Endodermal cell (in vitro differentiated cells): ENCODE results near the gene IPPK. TPM values are rescaled to one million over a fixed set of nuclear protein-coding genes. Genes with fewer than 3 reads are reported as not detected.

Experiments used
- DNase-seq: peaks from one replicate; pipeline ENCODE4 v3.0.0-alpha.2; 2017
- H3K27ac ChIP-seq: 2 replicates; pipeline ENCODE4 v1.5.1; 2013; ENCODE audit warnings: mild to moderate bottlenecking, low read depth, low read length, moderate library complexity
- H3K27me3 ChIP-seq: 2 replicates; pipeline ENCODE4 v1.6.1; 2013; ENCODE audit warnings: mild to moderate bottlenecking, low read length, moderate library complexity; ENCODE audit not compliant: insufficient read depth, control insufficient read depth, poor library complexity, severe bottlenecking
- H3K36me3 ChIP-seq: 2 replicates; pipeline ENCODE4 v1.7.0; 2013; ENCODE audit warnings: mild to moderate bottlenecking, low read length, moderate library complexity; ENCODE audit not compliant: control insufficient read depth, insufficient read depth
- H3K4me1 ChIP-seq: one replicate; pipeline ENCODE4 v1.7.0; 2013; ENCODE audit warnings: low read length; ENCODE audit not compliant: control insufficient read depth, insufficient read depth
- H3K4me3 ChIP-seq: 2 replicates; pipeline ENCODE4 v1.5.1; 2013; ENCODE audit warnings: mild to moderate bottlenecking, low read length, moderate library complexity
- H3K9ac ChIP-seq: 2 replicates; pipeline ENCODE4 v1.6.1; 2013; ENCODE audit warnings: mild to moderate bottlenecking, low read length, moderate library complexity; ENCODE audit not compliant: poor library complexity, severe bottlenecking; ENCODE audit errors: extremely low read depth
- H3K9me3 ChIP-seq: 2 replicates; pipeline ENCODE4 v1.6.1; 2013; ENCODE audit warnings: mild to moderate bottlenecking, low read length, moderate library complexity; ENCODE audit not compliant: control insufficient read depth
- H3K27ac Mint-ChIP-seq: 2 replicates; pipeline ENCODE4 v1.8.0; 2020; ENCODE audit warnings: mixed read lengths
- H3K27me3 Mint-ChIP-seq: 2 replicates; pipeline ENCODE4 v1.8.0; 2021; ENCODE audit warnings: mild to moderate bottlenecking, mixed read lengths; ENCODE audit not compliant: insufficient read depth
- H3K36me3 Mint-ChIP-seq: 2 replicates; pipeline ENCODE4 v1.8.0; 2020; ENCODE audit warnings: low read depth, mixed read lengths
- H3K4me1 Mint-ChIP-seq: 2 replicates; pipeline ENCODE4 v1.8.0; 2020; ENCODE audit warnings: mixed read lengths
- H3K4me3 Mint-ChIP-seq: 2 replicates; pipeline ENCODE4 v1.8.0; 2020; ENCODE audit warnings: mild to moderate bottlenecking, moderate library complexity, mixed read lengths
- H3K9me3 Mint-ChIP-seq: 2 replicates; pipeline ENCODE4 v1.8.0; 2020; ENCODE audit warnings: mild to moderate bottlenecking, mixed read lengths
- WGBS, 2 experiments: methylation state at CpG; one replicate each; pipeline versions ENCODE4 v1.1.5 to v1.1.7; 2013; ENCODE audit warnings: missing lambda C conversion rate in 2 of 2, mixed read lengths in 1 of 2; ENCODE audit not compliant: insufficient coverage in 1 of 2, insufficient read length in 1 of 2; 5-methylcytosine and 5-hydroxymethylcytosine counted together
- total RNA-seq, 2 donors: library from RNA; stranded (reverse); fragmentation: NEBNext Ultra II Directional in 1 of 2; extraction: Animal tissue kit (Norgen Biotek cat#: 25700) in 1 of 2; gene quantifications; 2 replicates in 1 of 2; 3 replicates in 1 of 2; pipeline ENCODE4 v1.2.1, GENCODE V29; 2021
- TF ChIP-seq, protein P1 (sequence below): fragments of 200-600 bp; sonication (generic); conservative IDR thresholded peaks from 2 replicates; pipeline ENCODE4 v1.5.0; 2021; ENCODE audit warnings: antibody characterized with exemption, mild to moderate bottlenecking

IPPK gene
- total RNA-seq, 2 donors from 2014 or later = 9.3 TPM

DNA sequence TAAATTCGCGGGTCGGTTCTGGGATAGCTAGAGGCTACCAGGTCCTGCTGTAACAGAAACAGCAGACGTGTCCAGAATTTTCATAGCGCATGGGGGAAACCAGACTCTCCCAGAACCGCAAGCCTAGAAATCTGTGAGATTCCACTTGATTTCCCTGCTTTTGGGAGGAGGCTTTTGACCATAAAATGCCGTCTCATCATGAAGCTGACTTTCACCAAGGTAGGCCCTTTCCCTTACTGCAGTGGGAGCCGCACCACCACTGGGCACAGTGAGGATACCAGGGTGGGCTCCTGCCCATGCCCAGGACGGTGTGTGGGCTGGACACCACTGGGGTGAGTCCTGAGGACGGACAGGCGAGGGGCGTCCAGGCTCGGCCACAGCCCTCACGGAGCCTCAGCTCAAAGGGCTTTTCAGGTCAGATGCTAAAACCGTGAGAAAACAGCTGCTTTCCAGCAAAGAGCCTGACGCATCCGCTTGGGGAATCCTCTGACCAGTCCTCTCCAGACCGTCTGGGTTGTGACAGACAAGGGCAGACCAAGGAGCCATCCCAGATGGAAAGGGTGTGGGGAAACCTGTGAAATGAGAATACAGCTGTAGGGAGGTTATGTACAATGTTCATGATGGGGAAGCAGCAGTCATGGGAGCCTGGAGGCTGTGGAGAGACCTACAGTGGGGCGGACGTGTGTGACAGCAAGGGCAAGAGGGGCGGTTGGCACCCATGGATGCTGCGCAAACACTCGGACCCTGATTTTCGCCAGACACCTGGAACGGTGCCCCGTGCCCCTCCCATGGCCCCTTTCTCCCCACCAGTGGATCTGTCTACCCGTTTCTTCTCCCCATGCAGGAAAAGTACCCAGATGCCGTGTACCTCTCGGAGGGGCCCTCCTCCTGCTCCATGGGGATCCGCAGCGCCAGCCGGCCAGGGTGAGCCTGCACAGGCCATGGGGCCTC, 59.2 kb downstream of the IPPK start:
- TF ChIP-seq, protein P1, sequence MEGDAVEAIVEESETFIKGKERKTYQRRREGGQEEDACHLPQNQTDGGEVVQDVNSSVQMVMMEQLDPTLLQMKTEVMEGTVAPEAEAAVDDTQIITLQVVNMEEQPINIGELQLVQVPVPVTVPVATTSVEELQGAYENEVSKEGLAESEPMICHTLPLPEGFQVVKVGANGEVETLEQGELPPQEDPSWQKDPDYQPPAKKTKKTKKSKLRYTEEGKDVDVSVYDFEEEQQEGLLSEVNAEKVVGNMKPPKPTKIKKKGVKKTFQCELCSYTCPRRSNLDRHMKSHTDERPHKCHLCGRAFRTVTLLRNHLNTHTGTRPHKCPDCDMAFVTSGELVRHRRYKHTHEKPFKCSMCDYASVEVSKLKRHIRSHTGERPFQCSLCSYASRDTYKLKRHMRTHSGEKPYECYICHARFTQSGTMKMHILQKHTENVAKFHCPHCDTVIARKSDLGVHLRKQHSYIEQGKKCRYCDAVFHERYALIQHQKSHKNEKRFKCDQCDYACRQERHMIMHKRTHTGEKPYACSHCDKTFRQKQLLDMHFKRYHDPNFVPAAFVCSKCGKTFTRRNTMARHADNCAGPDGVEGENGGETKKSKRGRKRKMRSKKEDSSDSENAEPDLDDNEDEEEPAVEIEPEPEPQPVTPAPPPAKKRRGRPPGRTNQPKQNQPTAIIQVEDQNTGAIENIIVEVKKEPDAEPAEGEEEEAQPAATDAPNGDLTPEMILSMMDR = no peak
- DNase-seq = no peak
- Histone ChIP-seq H3K4me1 (no peaks in the 10 kb centered on the region), H3K27ac (peak overlapping the region; percentile 38), H3K36me3 (peaks cover 14% of the 10 kb centered on the region), H3K27me3 (no peaks in the 10 kb centered on the region), H3K9me3 (no peaks in the 10 kb centered on the region), H3K9ac (no peak overlapping the region), H3K4me3 (no peak overlapping the region)
- Mint-ChIP-seq H3K27me3 (no peaks in the 10 kb centered on the region), H3K4me3 (no peak overlapping the region), H3K9me3 (peaks cover 6% of the 10 kb centered on the region), H3K36me3 (peaks cover 31% of the 10 kb centered on the region), H3K27ac (peak overlapping the region; percentile 48), H3K4me1 (no peaks in the 10 kb centered on the region)
- WGBS, 2 experiments = 92 to 95% methylated on average over 24 to 32 of the region's 32 CpGs

DNA sequence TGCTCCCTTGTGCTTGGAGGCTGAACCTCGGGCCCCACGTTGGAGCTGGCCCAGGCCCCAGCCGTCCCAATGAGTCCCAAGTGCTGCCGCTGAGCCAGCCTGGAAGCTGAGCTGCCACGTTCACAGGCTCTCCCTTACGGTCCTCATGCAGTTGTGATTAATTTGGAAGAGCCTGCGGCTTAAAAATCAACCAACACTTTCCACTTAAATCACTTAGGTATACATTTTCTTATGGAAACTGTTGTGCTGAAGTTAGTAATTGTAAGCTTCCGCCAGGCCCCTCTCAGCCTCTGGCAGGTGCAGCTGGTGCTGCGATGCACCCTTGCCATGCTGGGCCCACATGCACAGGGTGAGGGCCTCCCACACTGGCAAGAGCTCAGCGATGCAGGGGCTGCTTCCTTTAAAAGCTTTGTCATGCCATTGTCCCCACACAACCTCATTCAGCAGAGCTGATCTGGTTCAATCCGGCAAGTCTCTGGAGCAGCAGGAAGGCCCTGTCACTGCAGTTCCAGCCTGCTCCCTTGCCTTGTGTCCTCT, 61.0 kb downstream of the IPPK start:
- WGBS, 2 experiments = 63 to 86% methylated on average over 6 to 11 of the region's 11 CpGs
- Histone ChIP-seq H3K27ac (peak overlapping the region; percentile 95), H3K4me1 (no peaks in the 10 kb centered on the region), H3K36me3 (peaks cover 3% of the 10 kb centered on the region), H3K4me3 (no peak overlapping the region), H3K27me3 (no peaks in the 10 kb centered on the region), H3K9me3 (peaks cover 15% of the 10 kb centered on the region), H3K9ac (no peak overlapping the region)
- TF ChIP-seq, protein P1 = no peak
- H3K27me3 Mint-ChIP-seq = no peaks in the 10 kb centered on the region
- H3K4me1 Mint-ChIP-seq = no peaks in the 10 kb centered on the region
- H3K4me3 Mint-ChIP-seq = no peak overlapping the region
- no peak for DNase-seq
- peaks cover 20% of the 10 kb centered on the region for H3K36me3 Mint-ChIP-seq
- H3K27ac Mint-ChIP-seq = peak overlapping the region; percentile 55
- H3K9me3 Mint-ChIP-seq = peaks cover 22% of the 10 kb centered on the region

DNA sequence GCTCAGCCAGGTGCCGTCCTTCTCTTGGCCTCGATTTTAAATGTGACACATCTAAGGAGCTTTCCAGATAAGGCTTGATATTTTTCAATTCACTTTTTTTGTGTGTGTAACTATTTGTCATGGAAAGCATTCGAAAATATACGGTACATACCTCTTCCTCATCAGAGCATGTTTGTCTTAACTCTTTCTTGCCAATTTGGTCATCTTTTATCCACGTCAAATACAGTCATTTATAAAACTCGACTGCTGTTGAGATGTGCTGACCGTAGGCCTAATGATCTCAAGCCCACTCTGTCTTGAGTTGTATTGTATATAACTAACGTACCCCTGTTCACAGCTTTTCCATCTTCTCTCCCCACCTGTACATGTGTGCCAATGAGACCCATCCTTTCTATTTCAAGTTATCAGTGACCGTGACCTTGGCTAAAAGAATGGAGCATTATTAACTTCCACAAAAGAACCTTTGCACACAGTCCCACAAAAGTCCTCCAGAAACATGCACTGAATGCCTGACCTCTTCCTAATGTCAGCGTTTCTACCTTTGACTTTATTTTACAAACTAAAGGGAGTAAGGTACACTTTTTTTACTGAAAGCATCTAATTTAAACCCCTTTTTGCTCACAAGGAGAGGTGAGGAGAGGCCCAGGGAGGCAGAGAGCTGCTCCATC, 61.6 kb downstream of the IPPK start:
- DNase-seq = no peak
- 86 to 95% methylated on average over 8 to 10 of the region's 10 CpGs for WGBS, 2 experiments
- peaks cover 28% of the 10 kb centered on the region for H3K9me3 Mint-ChIP-seq
- no peak overlapping the region for H3K27ac Mint-ChIP-seq
- no peaks in the 10 kb centered on the region for H3K27me3 Mint-ChIP-seq
- no peak overlapping the region for H3K9ac ChIP-seq
- H3K4me3 Mint-ChIP-seq = no peak overlapping the region
- H3K36me3 ChIP-seq = no peaks in the 10 kb centered on the region
- H3K9me3 ChIP-seq = peaks cover 19% of the 10 kb centered on the region
- no peak overlapping the region for H3K4me3 ChIP-seq
- no peaks in the 10 kb centered on the region for H3K4me1 ChIP-seq
- H3K27me3 ChIP-seq = no peaks in the 10 kb centered on the region
- TF ChIP-seq, protein P1 = no peak
- peaks cover 17% of the 10 kb centered on the region for H3K36me3 Mint-ChIP-seq
- H3K4me1 Mint-ChIP-seq = no peaks in the 10 kb centered on the region
- H3K27ac ChIP-seq = peak overlapping the region; percentile 95
